GM23338 (cell line): ENCODE measurements around the gene C1QL4. TPM values are rescaled to one million over a fixed set of nuclear protein-coding genes. Genes with fewer than 3 reads are reported as not detected.
"Not testable (repeated sequence)": the region's sequence is repeated elsewhere in the genome, so short reads cannot be mapped to it uniquely, and the experiment has no call there.

Experiments
- ATAC-seq: fragments of 200-7000 bp; cut with Tn5 transposase; 3 replicates; pipeline ENCODE4 v1.9.1; 2020
- DNase-seq: peaks from one replicate; pipeline ENCODE4 v3.0.0-alpha.2; 2015; ENCODE audit warnings: low spot score
- H2AFZ ChIP-seq: fragments of 200-600 bp; sonication (generic); 2 replicates; pipeline ENCODE4 v1.8.0; 2016; ENCODE audit warnings: antibody characterized with exemption, mild to moderate bottlenecking, moderate library complexity
- H3F3A ChIP-seq: fragments of 200-600 bp; sonication (generic); replicated peaks from 2 replicates; pipeline ENCODE4 v1.8.0; 2017; ENCODE audit warnings: antibody characterized with exemption, mixed run types, low read depth
- H3K27ac ChIP-seq: fragments of 200-600 bp; sonication (generic); 2 replicates; pipeline ENCODE4 v1.6.1; 2016; ENCODE audit warnings: low read depth
- H3K27me3 ChIP-seq: fragments of 200-600 bp; sonication (generic); 2 replicates; pipeline ENCODE4 v1.8.0; 2016; ENCODE audit warnings: mild to moderate bottlenecking, mixed run types, moderate library complexity; ENCODE audit not compliant: insufficient read depth
- H3K36me3 ChIP-seq: fragments of 200-600 bp; sonication (generic); 2 replicates; pipeline ENCODE4 v1.8.0; 2016; ENCODE audit warnings: mild to moderate bottlenecking; ENCODE audit not compliant: insufficient read depth
- H3K4me1 ChIP-seq: fragments of 200-600 bp; sonication (generic); 2 replicates; pipeline ENCODE4 v1.8.0; 2016; ENCODE audit warnings: mild to moderate bottlenecking, moderate library complexity; ENCODE audit not compliant: insufficient read depth
- H3K4me2 ChIP-seq: fragments of 200-600 bp; sonication (generic); 2 replicates; pipeline ENCODE4 v1.7.1; 2017; ENCODE audit warnings: mixed run types
- H3K4me3 ChIP-seq: fragments of 200-600 bp; sonication (generic); 2 replicates; pipeline ENCODE4 v1.6.1; 2016; ENCODE audit warnings: mixed run types
- H3K79me2 ChIP-seq: fragments of 200-600 bp; sonication (generic); replicated peaks from 2 replicates; pipeline ENCODE4 v1.8.0; 2017; ENCODE audit warnings: mild to moderate bottlenecking; ENCODE audit not compliant: insufficient read depth
- H3K9me2 ChIP-seq: fragments of 200-600 bp; sonication (generic); 2 replicates; pipeline ENCODE4 v1.8.0; 2017; ENCODE audit not compliant: insufficient read depth
- H4K20me1 ChIP-seq: fragments of 200-600 bp; sonication (generic); replicated peaks from 2 replicates; pipeline ENCODE4 v1.8.0; 2017; ENCODE audit warnings: mild to moderate bottlenecking; ENCODE audit not compliant: insufficient read depth
- H3K27ac Mint-ChIP-seq: 2 replicates; pipeline ENCODE4 v1.8.0; 2020; ENCODE audit warnings: inconsistent platforms, mild to moderate bottlenecking, moderate library complexity, mixed read lengths
- H3K27me3 Mint-ChIP-seq: 3 replicates; pipeline ENCODE4 v1.8.0; 2022; ENCODE audit warnings: low read depth, mild to moderate bottlenecking, moderate library complexity, mixed read lengths, inconsistent platforms; ENCODE audit not compliant: insufficient read depth, poor library complexity
- H3K36me3 Mint-ChIP-seq: 3 replicates; pipeline ENCODE4 v1.8.0; 2021; ENCODE audit warnings: low read depth, mild to moderate bottlenecking, inconsistent platforms, moderate library complexity, mixed read lengths
- H3K4me1 Mint-ChIP-seq: 3 replicates; pipeline ENCODE4 v1.8.0; 2020; ENCODE audit warnings: mild to moderate bottlenecking, inconsistent platforms, mixed read lengths
- H3K4me3 Mint-ChIP-seq: 3 replicates; pipeline ENCODE4 v1.8.0; 2021; ENCODE audit warnings: moderate library complexity, mild to moderate bottlenecking, inconsistent platforms, mixed read lengths
- H3K9me3 Mint-ChIP-seq: 3 replicates; pipeline ENCODE4 v1.8.0; 2020; ENCODE audit warnings: moderate library complexity, mild to moderate bottlenecking, inconsistent platforms, mixed read lengths
- CREB1 ChIP-seq: fragments of 250-450 bp; sonication (Bioruptor Pico); IDR thresholded peaks from 2 replicates; pipeline ENCODE4 v1.5.0; 2020; ENCODE audit warnings: low read depth, mild to moderate bottlenecking, moderate library complexity
- STAT1 ChIP-seq: IDR thresholded peaks from one replicate; pipeline ENCODE4 v1.6.1; 2016; ENCODE audit warnings: antibody characterized with exemption; ENCODE audit not compliant: unreplicated experiment
- polyA plus RNA-seq: library from polyadenylated mRNA; unstranded; fragments of >200 nt; fragmentation: Nextera tagmentation; extraction: Ambion mirVana; gene quantifications from 2 replicates; pipeline ENCODE4 v1.2.1, GENCODE V29; 2016
- total RNA-seq: library from RNA; depleted of rRNA; stranded (reverse); fragments of >200 nt; shearing (Covaris generic); gene quantifications from 2 replicates; pipeline ENCODE4 v1.2.3, GENCODE V29; 2014
- TF ChIP-seq, protein P1 (sequence below): fragments of 250-450 bp; sonication (Bioruptor Pico); IDR thresholded peaks from 2 replicates; pipeline ENCODE4 v1.5.0; 2020; ENCODE audit warnings: mild to moderate bottlenecking, moderate library complexity

Gene C1QL4
- total and polyA plus RNA-seq, 2 experiments from 2014 or later: not detected

DNA sequence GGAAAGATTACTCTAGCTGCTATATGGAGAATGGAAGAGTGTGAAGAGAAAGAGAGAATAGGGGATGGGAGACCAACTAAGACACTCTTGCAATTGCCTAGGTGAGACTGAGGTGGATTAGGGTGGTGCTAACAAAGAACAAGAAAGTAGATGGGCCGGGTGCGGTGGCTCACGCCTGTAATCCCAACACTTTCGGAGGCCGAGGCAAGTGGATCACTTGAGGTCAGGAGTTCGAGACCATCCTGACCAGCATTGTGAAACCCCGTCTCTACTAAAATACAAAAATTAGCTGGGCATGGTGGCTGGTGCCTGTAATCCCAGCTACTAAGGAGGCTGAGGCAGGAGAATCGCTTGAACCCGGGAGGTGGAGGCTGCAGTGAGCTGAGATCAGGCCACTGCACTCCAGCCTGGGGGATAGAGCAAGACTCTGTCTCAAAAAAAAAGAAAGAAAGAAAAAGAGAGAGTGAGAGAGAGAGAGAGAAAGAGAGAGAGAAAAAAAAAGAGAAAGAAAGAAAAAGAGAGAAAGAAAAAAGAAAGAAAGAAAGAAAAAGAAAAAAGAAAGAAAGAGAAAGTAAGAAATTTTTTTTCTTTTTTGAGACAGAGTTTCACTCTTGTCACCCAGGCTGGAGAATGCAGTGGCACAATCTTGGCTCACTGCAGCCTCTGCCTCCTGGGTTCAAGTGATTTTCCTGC is 16.4 kb downstream of the C1QL4 start:
- H3K9me3 Mint-ChIP-seq, H2AFZ ChIP-seq, H4K20me1 ChIP-seq, H3K27me3 ChIP-seq, H3K79me2 ChIP-seq, H3K36me3 ChIP-seq, ATAC-seq, H3K27ac Mint-ChIP-seq, H3F3A ChIP-seq, H3K4me2 ChIP-seq, H3K4me3 ChIP-seq, DNase-seq, H3K27ac ChIP-seq, H3K9me2 ChIP-seq, H3K4me3 Mint-ChIP-seq, H3K27me3 Mint-ChIP-seq: not testable (repeated sequence)
- peaks cover 11% of the 10 kb centered on the region; the same call in 1 of the 2 replicates for H3K4me1 ChIP-seq
- Mint-ChIP-seq H3K36me3 (peaks cover 16% of the 10 kb centered on the region; the same call in 2 of the 3 replicates), H3K4me1 (peaks cover 11% of the 10 kb centered on the region)

DNA sequence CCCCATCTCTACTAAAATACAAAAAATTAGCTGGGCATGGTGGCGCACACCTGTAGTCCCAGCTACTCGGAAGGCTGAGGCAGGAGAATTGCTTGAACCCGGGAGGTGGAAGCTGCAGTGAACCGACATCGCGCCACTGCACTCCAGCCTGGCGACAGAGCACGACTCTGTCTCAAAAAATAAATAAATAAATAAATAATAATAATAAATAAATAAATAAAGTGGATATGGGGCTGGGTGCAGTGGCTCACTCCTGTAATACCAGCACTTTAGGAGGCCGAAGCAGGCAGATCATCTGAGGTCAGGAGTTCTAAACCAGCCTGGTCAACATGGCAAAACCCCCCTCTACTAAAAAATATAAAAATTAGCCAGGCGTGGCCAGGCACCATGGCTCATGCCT is 19.9 kb downstream of the C1QL4 start:
- H3K79me2 ChIP-seq, H3F3A ChIP-seq, H4K20me1 ChIP-seq, H3K36me3 Mint-ChIP-seq, H3K4me2 ChIP-seq, H3K27me3 Mint-ChIP-seq, H3K4me3 Mint-ChIP-seq, H3K4me3 ChIP-seq, H3K4me1 ChIP-seq, H3K27ac ChIP-seq, H3K27me3 ChIP-seq, DNase-seq, H3K4me1 Mint-ChIP-seq, H3K9me3 Mint-ChIP-seq, H3K27ac Mint-ChIP-seq, H3K9me2 ChIP-seq, ATAC-seq, H2AFZ ChIP-seq, H3K36me3 ChIP-seq: not testable (repeated sequence)

DNA sequence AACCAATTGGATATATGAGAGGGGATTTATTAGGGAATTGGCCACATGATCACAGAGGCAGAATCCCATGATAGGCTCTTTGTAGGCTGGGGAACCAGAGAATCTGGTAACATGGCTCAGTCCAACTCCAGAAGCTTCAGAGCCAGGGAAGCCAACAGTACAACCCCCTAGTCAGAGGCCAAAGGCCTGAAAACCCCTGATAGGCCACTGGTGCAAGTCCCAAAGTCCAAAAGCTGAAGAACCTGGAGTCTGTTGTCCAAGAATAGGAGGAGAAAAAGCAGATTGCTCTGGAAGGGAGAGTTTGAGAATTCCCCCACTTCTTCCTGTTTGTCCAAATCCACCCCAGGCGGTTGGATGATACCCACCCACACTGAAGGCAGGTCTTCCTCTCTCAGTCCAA is 22.2 kb downstream of the C1QL4 start:
- no peak for ATAC-seq
- TF ChIP-seq STAT1 (no peak), CREB1 (CRISPR knock-in tag) (no peak)
- TF ChIP-seq, protein P1, sequence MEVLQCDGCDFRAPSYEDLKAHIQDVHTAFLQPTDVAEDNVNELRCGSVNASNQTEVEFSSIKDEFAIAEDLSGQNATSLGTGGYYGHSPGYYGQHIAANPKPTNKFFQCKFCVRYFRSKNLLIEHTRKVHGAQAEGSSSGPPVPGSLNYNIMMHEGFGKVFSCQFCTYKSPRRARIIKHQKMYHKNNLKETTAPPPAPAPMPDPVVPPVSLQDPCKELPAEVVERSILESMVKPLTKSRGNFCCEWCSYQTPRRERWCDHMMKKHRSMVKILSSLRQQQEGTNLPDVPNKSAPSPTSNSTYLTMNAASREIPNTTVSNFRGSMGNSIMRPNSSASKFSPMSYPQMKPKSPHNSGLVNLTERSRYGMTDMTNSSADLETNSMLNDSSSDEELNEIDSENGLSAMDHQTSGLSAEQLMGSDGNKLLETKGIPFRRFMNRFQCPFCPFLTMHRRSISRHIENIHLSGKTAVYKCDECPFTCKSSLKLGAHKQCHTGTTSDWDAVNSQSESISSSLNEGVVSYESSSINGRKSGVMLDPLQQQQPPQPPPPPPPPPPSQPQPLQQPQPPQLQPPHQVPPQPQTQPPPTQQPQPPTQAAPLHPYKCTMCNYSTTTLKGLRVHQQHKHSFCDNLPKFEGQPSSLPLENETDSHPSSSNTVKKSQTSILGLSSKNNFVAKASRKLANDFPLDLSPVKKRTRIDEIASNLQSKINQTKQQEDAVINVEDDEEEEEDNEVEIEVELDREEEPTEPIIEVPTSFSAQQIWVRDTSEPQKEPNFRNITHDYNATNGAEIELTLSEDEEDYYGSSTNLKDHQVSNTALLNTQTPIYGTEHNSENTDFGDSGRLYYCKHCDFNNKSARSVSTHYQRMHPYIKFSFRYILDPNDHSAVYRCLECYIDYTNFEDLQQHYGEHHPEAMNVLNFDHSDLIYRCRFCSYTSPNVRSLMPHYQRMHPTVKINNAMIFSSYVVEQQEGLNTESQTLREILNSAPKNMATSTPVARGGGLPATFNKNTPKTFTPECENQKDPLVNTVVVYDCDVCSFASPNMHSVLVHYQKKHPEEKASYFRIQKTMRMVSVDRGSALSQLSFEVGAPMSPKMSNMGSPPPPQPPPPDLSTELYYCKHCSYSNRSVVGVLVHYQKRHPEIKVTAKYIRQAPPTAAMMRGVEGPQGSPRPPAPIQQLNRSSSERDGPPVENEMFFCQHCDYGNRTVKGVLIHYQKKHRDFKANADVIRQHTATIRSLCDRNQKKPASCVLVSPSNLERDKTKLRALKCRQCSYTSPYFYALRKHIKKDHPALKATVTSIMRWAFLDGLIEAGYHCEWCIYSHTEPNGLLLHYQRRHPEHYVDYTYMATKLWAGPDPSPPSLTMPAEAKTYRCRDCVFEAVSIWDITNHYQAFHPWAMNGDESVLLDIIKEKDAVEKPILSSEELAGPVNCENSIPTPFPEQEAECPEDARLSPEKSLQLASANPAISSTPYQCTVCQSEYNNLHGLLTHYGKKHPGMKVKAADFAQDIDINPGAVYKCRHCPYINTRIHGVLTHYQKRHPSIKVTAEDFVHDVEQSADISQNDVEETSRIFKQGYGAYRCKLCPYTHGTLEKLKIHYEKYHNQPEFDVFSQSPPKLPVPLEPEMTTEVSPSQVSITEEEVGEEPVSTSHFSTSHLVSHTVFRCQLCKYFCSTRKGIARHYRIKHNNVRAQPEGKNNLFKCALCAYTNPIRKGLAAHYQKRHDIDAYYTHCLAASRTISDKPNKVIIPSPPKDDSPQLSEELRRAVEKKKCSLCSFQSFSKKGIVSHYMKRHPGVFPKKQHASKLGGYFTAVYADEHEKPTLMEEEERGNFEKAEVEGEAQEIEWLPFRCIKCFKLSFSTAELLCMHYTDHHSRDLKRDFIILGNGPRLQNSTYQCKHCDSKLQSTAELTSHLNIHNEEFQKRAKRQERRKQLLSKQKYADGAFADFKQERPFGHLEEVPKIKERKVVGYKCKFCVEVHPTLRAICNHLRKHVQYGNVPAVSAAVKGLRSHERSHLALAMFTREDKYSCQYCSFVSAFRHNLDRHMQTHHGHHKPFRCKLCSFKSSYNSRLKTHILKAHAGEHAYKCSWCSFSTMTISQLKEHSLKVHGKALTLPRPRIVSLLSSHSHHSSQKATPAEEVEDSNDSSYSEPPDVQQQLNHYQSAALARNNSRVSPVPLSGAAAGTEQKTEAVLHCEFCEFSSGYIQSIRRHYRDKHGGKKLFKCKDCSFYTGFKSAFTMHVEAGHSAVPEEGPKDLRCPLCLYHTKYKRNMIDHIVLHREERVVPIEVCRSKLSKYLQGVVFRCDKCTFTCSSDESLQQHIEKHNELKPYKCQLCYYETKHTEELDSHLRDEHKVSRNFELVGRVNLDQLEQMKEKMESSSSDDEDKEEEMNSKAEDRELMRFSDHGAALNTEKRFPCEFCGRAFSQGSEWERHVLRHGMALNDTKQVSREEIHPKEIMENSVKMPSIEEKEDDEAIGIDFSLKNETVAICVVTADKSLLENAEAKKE: no peak

DNA sequence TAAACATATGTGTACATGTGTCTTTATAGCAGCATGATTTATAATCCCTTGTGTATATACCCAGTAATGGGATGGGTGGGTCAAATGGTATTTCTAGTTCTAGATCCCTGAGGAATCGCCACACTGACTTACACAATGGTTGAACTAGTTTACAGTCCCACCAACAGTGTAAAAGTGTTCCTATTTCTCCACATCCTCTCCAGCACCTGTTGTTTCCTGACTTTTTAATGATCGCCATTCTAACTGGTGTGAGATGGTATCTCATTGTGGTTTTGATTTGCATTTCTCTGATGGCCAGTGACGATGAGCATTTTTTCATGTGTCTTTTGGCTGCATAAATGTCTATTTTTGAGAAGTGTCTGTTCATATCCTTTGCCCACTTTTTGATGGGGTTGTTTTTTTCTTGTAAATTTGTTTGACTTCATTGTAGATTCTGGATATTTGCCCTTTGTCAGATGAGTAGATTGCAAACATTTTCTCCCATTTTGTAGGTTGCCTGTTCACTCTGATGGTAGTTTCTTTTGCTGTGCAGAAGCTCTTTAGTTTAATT is 26.5 kb downstream of the C1QL4 start:
- not testable (repeated sequence) for H3F3A ChIP-seq

More for the DNA sequence above, 22.2 kb downstream of the C1QL4 start:
- 0 out of 2 replicates have a peak, but pooled peaks cover 5% of the 10 kb centered on the region for H3K27me3 ChIP-seq
- no peak overlapping the region for H3K4me2 ChIP-seq
- H3K9me2 ChIP-seq: no peaks in the 10 kb centered on the region
- H3K27ac Mint-ChIP-seq: no peak overlapping the region
- H3K4me1 ChIP-seq: no peaks in the 10 kb centered on the region
- H3K4me1 Mint-ChIP-seq: no peaks in the 10 kb centered on the region
- H4K20me1 ChIP-seq: no peaks in the 10 kb centered on the region
- H3F3A ChIP-seq: no peaks in the 10 kb centered on the region
- no peaks in the 10 kb centered on the region; the same call in 2 of the 3 replicates for H3K9me3 Mint-ChIP-seq
- no peaks in the 10 kb centered on the region for H3K36me3 ChIP-seq
- no peak overlapping the region for H2AFZ ChIP-seq
- no peak overlapping the region for H3K27ac ChIP-seq
- H3K79me2 ChIP-seq: no peaks in the 10 kb centered on the region
- no peak overlapping the region for H3K4me3 ChIP-seq
- H3K4me3 Mint-ChIP-seq: no peak overlapping the region
- peaks cover 6% of the 10 kb centered on the region for H3K27me3 Mint-ChIP-seq
- DNase-seq: no peak
- H3K36me3 Mint-ChIP-seq: no peaks in the 10 kb centered on the region

More for the DNA sequence above, 26.5 kb downstream of the C1QL4 start:
- not testable (repeated sequence) for H3K79me2 ChIP-seq, H3K4me3 Mint-ChIP-seq, H3K27ac Mint-ChIP-seq, H2AFZ ChIP-seq, H3K27ac ChIP-seq, ATAC-seq, H3K4me1 Mint-ChIP-seq, H3K4me2 ChIP-seq, H3K9me3 Mint-ChIP-seq, H3K27me3 ChIP-seq, H3K36me3 ChIP-seq, H3K4me3 ChIP-seq, H3K4me1 ChIP-seq, DNase-seq, H3K9me2 ChIP-seq, H3K27me3 Mint-ChIP-seq, H3K36me3 Mint-ChIP-seq, H4K20me1 ChIP-seq
